Measurements from ENCODE around the gene ARHGEF19. TPM values are rescaled to one million over a fixed set of nuclear protein-coding genes. Genes with fewer than 3 reads are reported as not detected.
"Not testable (repeated sequence)": the region's sequence is repeated elsewhere in the genome, so short reads cannot be mapped to it uniquely, and the experiment has no call there.

Gene ARHGEF19
- total and polyA plus RNA-seq, 8 donors = 10.4 to 67.7 (median 56.5) TPM

DNA sequence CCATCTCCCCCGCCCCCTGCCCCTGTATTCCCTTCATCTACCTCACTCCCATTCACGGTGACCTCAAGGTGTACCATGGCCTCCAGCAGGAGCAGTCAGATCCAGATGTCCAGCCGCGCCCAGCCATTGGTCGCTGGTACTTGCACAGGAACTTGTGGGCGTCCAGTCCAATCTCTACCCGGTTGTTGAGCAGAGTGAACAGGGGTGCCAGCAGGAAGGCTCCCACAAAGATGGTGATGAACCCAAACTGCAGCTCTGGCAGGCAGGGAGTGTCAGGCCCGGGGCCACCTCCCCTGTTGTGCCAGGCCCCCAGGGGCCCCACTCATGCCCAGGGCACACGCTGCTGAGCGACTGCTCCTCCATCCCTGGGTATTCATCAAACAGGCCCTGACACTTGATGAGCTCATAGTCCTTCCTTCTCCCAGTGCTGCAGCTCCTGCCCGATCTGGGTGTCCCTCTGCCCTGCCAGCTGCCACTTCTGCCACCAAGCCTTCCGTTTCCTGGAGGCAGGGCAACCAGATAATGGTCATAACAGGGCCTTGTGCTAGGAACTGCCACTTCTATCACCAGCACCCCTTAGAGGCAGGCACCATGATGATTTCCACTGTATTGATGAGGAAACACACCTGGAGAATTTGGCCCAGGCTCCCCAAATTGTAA is 5.7 kb upstream of the ARHGEF19 start:
- TF ChIP-seq, protein P1, sequence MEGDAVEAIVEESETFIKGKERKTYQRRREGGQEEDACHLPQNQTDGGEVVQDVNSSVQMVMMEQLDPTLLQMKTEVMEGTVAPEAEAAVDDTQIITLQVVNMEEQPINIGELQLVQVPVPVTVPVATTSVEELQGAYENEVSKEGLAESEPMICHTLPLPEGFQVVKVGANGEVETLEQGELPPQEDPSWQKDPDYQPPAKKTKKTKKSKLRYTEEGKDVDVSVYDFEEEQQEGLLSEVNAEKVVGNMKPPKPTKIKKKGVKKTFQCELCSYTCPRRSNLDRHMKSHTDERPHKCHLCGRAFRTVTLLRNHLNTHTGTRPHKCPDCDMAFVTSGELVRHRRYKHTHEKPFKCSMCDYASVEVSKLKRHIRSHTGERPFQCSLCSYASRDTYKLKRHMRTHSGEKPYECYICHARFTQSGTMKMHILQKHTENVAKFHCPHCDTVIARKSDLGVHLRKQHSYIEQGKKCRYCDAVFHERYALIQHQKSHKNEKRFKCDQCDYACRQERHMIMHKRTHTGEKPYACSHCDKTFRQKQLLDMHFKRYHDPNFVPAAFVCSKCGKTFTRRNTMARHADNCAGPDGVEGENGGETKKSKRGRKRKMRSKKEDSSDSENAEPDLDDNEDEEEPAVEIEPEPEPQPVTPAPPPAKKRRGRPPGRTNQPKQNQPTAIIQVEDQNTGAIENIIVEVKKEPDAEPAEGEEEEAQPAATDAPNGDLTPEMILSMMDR (IDR thresholded peaks at IDR 0.05) = no peak
- DNase-seq = peak in 1 of 4 donors; percentile 79
- Histone ChIP-seq H3K36me3 (no peaks in the 10 kb centered on the region), H3K4me1 (peaks cover 6 to 20% of the 10 kb centered on the region in 2 donors), H3K27me3 (no peaks in the 10 kb centered on the region), H3K4me3 (no peak overlapping the region), H3K9me3 (no peaks in the 10 kb centered on the region), H3K27ac (no peak overlapping the region)
- ATAC-seq = no peak
- intact Hi-C loops (cut with DNase I) = no loop called here

DNA sequence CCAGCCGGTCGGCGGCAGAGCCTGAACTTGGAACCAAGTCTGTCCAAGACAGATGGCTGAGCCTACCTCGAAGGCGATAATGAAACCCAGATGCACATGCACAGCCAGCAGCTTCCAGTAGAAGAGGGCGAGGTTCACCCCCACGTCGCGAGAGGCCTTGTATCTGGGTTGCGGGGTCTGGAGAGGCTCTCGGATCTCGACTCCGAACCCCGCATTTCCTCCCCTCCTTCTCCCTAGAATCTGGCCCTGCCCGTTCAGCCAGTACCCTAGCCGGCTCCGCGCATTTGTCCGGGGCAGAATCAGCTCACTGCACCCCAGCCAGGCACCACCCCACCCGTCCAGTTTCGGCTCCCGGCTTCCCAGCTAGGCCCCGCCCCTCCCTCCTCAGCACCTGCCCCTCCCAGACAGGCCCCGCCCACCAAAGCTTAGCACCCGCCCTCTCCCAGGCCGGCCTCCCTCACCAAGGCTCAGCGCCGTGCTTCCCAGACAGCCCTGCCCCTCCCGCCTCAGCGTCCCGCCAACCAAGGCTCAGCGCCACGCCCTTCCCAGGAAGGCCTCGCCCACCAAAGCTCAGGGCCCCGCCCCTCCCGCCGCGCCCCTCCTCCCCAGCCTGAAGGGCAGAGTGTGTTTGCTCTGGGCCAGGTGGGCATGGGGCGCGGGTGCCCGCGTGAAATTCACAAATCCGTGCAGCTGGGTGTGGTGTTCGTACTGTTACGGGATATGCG is 4.8 kb upstream of the ARHGEF19 start:
- Histone ChIP-seq H3K27me3 (no peaks in the 10 kb centered on the region), H3K4me3 (peak overlapping the region; percentile 41 to 56), H3K36me3 (no peaks in the 10 kb centered on the region), H3K4me1 (peaks cover 6 to 20% of the 10 kb centered on the region in 2 donors), H3K9me3 (no peaks in the 10 kb centered on the region), H3K27ac (peak overlapping the region; percentile 53 to 65)
- intact Hi-C loops (cut with DNase I) = no loop called here
- DNase-seq = peak; percentile 84 to 100 (median 98)
- TF ChIP-seq, protein P1 (IDR thresholded peaks at IDR 0.05) = no peak
- ATAC-seq = peak; percentile 97

DNA sequence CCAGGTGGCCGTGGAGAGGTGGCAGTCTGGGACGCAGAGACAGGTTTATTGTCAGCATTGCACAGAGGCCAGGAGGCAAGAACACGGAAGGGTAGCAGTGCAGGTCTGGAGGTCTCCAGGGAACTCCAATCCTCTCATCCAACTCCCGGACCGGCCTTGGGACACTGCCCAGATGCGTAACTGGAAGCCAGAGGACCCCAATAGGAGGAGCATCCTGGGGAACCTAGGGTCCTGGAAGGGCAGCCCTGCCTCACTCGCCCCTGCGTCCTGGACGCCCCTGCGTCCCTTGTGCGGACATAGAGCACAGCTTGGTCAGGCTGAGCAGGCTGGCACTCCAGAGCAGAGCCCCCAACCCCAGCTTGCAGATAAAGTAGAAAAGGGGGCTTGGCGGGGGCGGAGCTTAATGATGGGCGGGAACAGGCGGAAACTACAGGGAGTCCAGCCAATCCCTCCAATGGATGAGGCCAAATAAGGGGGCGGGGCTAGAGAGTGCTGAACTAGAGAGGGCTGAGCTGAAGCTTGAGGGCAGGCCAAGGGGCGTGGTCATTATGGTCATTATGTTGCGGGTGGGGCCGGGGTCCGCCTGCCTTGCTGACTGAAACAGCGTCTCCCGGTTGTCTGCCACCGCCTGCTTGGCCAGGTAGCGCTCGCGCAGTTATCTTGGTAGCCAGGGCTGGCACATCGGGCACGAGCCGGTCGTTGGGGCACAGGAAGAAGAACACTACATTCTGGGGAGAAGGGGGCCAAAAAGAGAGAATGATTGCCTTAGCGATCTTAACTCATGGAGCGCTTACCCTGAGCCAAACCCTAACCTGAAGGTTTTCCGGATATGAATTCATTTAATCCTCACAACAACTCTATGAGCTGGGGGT is 3.7 kb upstream of the ARHGEF19 start:
- no peaks in the 10 kb centered on the region for H3K36me3 ChIP-seq
- H3K27ac ChIP-seq = peak overlapping the region in 1 of 2 donors; percentile 65
- ATAC-seq = peak; percentile 67

DNA sequence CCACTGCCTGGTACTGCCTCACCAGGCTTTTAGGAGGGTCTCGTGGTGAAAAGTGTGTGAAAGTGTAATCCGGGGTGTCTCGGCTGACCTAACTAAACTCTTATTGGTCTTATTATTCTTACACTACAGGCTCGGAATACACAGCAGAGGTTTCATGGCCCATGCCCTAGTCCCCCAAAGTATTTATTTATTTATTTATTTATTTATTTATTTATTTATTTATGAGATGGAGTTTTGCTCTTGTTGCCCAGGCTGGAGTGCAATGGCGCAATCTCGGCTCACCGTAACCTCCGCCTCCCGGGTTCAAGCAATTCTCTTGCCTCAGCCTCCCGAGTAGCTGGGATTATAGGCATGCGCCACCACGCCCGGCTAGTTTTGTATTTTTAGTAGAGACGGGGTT is 2.8 kb upstream of the ARHGEF19 start:
- H3K27me3 ChIP-seq; H3K9me3 ChIP-seq; ATAC-seq; intact Hi-C loops (cut with DNase I); H3K36me3 ChIP-seq; H3K4me3 ChIP-seq; H3K27ac ChIP-seq; DNase-seq: not testable (repeated sequence)
- peaks cover 6 to 20% of the 10 kb centered on the region in 2 donors for H3K4me1 ChIP-seq

More for the DNA sequence above, 3.7 kb upstream of the ARHGEF19 start:
- no peaks in the 10 kb centered on the region for H3K9me3 ChIP-seq
- intact Hi-C loops (cut with DNase I) = no loop called here
- DNase-seq = peak in 3 of 4 donors; percentile 88 to 92 (median 90)
- peak overlapping the region; percentile 41 to 56 for H3K4me3 ChIP-seq
- peaks cover 6 to 20% of the 10 kb centered on the region in 2 donors for H3K4me1 ChIP-seq
- TF ChIP-seq, protein P1 (IDR thresholded peaks at IDR 0.05) = no peak
- H3K27me3 ChIP-seq = no peaks in the 10 kb centered on the region

DNA sequence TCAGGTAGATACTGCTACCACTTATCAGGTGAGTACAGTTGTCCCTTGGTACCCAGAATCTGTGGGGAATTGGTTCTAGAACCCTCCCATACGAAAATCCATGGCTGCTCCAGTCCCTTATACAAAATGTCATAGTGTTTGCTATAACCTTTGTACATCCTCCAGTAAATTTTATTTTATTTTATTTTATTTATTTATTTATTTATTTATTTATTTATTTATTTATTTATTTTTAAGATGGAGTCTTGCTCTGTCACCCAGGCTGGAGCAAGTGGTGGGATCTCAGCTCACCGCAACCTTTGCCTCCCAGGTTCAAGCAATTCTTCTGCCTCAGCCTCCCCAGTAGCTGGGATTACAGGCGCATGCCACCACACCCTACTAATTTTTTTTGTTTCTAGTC is 1.1 kb upstream of the ARHGEF19 start:
- ATAC-seq; intact Hi-C loops (cut with DNase I); H3K27ac ChIP-seq; H3K4me3 ChIP-seq; H3K36me3 ChIP-seq; H3K9me3 ChIP-seq; H3K27me3 ChIP-seq: not testable (repeated sequence)
- peaks cover 6 to 20% of the 10 kb centered on the region in 2 donors for H3K4me1 ChIP-seq
- DNase-seq = peak in 1 of 4 donors; percentile 2

All from left lung (tissue), 10 donors.